NCI-H524 treated with DMSO at 0.1 percent for 48 hours (cell line): ENCODE data around the gene VSTM2B.
"Not testable (repeated sequence)": the region's sequence is repeated elsewhere in the genome, so short reads cannot be mapped to it uniquely, and the experiment has no call there.

Source experiments
- DNase-seq: peaks from one replicate; lab custom pipeline; 2025; lab: John Stamatoyannopoulos, UW

The VSTM2B gene

DNA sequence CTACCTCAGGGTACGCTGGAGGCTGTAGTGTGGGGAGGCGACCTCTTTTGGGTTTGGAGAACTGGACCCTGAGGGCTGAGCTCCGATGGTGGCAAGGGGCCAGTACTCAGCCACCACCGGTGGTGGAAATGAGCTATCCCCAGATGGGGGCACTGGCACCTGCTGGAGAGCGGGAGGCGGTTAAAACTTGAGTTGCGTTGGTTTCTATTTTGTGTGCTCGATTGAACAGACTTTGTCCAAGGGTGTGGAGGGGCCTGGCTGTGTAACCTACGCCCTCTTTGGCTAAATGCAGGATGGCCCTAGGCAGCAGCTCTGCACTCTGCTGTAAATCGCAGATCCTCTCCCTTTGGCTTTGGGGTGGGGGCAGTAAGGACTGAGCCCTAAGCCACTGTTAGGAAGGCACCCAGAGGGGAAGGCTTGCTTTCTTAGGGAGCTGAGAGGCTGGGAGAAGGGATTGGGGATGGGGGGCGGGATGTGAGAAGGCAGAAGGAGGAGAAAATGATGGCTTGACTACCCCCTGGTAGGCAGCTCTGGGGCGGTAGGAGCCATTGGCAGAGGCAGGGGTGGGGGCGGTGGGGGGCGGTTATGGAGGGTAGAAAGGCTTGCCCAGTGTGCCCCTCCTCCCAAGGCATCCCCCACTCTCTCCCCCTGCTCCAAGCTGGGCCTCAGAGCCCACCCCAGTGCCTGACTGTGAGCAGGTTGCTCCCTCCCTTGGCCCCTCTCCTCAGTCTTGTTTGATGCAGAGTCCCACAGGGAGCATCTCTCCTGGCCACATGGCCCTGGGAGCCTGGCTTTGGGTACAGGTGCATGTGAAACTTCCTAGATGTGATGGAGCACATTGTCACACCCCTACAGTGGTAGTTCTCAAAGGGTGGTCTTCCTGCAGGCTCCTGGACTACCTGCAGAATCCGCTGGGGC, 5.0 kb downstream of the VSTM2B start:
- no peak for DNase-seq

GRCh38 chr19:29531458-29532025, 5.7 kb downstream of the VSTM2B start:
- no peak for DNase-seq

GRCh38 chr19:29532097-29532496, 6.3 kb downstream of the VSTM2B start:
- no peak for DNase-seq

DNA sequence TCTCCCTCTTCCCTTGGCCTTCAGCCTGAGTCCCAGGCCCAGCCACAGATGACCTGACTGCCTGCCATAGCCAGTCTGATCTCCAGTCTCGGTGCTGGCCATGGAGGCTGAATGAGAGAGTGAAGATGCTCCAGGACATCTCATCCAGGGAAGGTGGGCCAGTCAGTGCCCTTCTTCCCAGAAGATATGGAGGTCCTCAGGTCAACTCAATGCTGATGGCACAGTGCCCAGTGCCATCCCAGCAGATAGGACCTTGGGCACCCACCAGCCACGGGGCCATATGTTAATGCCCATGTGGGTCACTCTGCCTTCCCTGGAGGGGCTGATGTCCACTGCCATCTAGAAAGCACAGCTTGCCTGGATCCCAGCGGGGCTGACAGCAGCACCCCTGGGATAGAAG, 7.2 kb downstream of the VSTM2B start:
- no peak for DNase-seq

GRCh38 chr19:29533578-29534544, 8.1 kb downstream of the VSTM2B start:
- DNase-seq, result no peak

GRCh38 chr19:29535214-29535831, 9.5 kb downstream of the VSTM2B start:
- no peak for DNase-seq

DNA sequence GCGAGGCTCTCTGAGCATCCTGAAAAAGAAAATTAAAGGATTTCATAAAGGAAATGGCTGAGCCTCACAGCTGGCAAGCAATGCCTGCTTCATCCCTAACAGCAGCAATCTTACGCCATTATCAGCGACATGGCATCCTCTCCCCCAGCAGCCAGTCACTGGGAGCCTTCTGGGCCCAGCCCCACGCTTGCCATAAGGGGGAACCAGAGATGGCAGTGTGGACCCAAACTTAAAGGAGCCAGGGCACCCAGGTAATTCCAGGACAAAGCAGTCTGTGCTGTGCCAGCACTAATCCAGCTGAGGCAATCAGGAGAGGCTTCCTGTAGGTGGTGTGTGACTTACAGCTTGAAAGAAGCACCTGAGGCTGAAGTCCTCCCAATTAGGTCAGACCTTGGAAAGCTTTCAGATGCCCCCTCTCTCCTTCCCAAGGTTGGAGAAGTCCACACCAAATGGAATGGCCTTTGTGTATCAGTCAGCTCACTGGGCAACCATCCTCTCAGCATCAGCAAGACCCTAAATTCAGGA, 10.3 kb downstream of the VSTM2B start:
- no peak for DNase-seq

DNA sequence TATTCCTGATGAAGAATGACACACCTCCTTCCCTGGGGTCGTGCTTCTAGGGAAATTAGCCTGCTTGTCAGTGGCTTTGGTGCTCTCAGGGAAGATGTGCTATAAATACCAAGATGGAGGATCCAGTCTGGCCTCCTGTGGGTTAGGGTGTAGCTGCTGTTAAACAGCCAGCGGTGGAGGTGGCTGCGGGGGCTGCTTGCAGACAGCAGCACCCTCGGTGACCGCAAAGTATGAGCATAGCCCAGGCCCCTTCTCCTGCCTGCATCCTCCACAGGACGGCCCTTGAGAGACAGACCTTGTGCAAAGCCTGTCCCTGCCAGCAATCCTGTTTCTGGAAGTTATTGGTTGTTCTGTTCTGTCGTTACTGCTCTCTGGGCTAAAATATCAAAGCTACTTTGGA, 11.4 kb downstream of the VSTM2B start:
- DNase-seq, result no peak

DNA sequence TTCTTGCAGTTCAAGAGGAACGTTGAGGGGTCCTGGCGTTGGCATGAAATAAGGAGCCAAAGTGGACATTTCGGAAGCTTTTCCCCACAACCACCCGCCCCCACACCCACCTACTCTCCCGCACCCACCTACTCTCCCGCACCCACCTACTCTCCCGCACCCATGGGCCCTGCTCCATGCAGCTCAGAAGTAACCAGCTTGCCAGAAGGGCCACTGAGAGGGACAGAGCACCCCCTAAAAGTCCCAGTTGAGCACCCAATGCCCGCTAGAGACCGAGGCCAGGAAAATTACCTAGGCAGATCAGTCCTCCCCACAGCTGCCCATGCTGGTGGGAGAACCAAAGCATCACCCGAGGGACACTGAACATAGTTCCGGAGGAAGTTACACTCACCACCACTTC, 11.8 kb downstream of the VSTM2B start:
- no peak for DNase-seq

GRCh38 chr19:29538146-29538545, 12.4 kb downstream of the VSTM2B start:
- no peak for DNase-seq

GRCh38 chr19:29538651-29539050, 12.9 kb downstream of the VSTM2B start:
- DNase-seq, result no peak

- DNase-seq, result no peak
Measured at GRCh38 chr19:29539131-29539530, 13.3 kb downstream of the VSTM2B start.

- DNase-seq, result no peak
Measured at GRCh38 chr19:29539670-29540069, 13.9 kb downstream of the VSTM2B start.

DNA sequence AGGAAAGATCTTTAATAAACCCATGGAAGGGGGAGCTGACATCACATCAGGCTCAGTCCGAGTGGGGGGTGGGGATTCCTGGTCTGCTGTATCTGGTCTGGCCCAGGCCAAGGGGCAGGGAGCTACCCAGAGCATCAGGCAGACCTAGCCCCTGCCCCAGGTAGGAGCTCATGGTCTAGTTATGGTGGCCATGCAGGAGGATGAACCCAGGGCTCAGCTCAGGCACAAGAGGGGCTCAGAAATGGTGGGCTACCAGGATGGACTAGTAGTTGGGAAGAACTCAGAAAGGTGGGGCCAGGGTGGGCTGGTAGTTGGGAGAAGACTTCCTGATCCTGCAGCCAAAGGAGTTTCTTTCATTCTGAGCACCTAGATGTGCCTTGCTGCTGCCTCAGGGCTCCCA, 14.3 kb downstream of the VSTM2B start:
- DNase-seq, result no peak

GRCh38 chr19:29541473-29542253, 15.9 kb downstream of the VSTM2B start:
- DNase-seq, result no peak

DNA sequence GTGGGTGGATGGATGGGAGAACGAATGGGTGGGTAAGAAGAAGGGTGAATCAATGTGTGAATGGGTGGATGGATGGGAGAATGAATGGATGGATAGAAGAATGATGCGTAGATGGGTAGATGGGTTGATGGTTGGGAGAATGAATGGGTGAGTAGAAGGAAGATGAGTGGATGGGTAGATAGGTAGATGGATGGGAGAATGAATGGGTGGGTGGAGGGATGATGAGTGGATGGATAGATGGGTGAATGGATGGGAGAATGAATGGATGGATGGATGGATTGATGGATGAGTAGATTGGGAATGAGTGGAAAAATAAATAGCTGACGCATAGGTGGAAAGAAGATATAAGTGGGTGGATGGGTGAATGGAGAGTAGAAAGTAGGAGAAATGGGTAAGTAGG, 16.5 kb downstream of the VSTM2B start:
- no peak for DNase-seq

DNA sequence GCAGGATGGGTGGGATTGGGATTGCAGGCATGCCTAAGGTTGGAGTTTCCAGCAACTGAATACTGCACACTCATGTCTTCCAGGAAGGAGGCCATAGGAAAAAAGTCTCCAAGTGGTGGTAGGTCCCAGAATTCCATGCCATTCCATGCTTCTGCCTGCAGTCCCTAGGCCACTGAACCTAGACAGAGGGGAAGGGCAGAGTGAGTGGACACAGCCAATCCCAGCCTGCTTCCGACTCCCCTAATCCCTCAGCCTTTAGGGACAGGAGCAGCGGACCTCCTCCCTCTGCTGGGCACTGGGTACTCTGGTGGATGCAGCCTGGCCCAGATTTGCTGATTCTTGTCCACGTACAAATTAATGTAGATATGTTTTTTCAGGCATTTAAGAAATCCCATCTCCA, 17.0 kb downstream of the VSTM2B start:
- DNase-seq, result no peak

GRCh38 chr19:29543381-29543780, 17.6 kb downstream of the VSTM2B start:
- DNase-seq, result no peak

DNA sequence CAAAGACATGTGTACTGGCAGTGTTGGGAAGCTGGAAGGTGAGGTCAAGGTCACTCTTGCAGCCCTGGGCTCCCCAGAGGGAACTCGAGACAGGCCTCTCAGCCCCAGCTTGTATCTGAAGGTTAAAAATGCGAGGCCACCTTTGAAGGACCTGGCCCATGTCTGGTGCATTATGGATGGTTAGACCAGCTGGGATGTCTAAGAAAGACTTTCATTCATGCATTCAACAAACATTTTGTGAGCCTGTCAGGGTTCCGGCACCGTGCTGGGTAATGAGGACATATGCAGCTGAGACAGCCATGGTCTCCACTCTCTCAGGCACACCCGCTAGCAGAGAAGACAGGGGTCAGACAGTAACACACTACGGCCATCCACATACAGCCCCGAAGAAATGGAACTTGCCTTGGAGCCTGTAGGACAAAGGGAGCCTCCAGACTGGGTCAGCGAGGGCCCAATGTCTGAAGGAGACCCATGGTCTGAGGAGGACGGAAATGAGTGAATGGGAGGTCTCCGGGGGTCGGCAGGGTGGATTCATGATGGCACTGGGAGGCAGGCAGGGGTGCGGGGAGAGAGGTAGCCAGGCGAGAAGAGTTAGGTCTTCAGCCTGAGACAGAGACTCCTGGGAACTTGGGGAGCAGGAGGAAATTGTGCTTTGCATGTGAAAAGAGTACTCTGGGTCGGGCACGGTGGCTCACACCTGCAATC, 19.0 kb downstream of the VSTM2B start:
- DNase-seq, result no peak

DNA sequence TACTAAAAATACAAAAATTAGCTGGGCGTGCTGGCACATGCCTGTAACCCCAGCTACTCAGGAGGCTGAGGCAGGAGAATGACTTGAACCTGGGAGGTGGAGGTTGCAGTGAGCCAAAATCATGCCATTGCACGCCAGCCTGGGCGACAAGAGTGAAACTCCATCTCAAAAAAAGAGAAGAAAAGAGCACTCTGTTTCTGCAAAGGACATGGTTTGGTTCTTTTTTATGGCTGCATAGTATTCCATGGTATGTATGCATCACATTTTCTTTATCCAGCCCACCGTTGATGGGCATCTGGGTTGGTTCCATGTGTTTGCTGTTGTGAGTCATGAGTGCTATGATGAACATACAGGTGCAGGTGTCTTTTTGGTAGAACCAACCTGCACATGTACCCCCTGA, 19.7 kb downstream of the VSTM2B start:
- DNase-seq, result not testable (repeated sequence)
